CD4-positive, alpha-beta T cell (primary cell): Measurements from ENCODE around the gene CITED2. TPM values are rescaled to one million over a fixed set of nuclear protein-coding genes. Genes with fewer than 3 reads are reported as not detected.

Experiments used
- ATAC-seq: fragments of 200-7000 bp; cut with Tn5 transposase; one replicate; pipeline ENCODE4 v1.10.0; 2022; ENCODE audit warnings: mild to moderate bottlenecking; ENCODE audit not compliant: poor library complexity
- CTCF ChIA-PET: fragments of 350-600 bp; sonication (Branson Sonifier 250); formaldehyde crosslinking; loops from one replicate; lab custom pipeline; 2021; ENCODE audit warnings: antibody characterized with exemption, inconsistent platforms; lab: Charles Lee
- POLR2A ChIA-PET: fragments of 350-600 bp; sonication (Branson Sonifier 250); formaldehyde crosslinking; loops from one replicate; lab custom pipeline; 2021; ENCODE audit warnings: antibody characterized with exemption, inconsistent platforms; lab: Charles Lee
- DNase-seq, 14 experiments: peaks; one replicate each; pipeline ENCODE4 v3.0.0-alpha.2; 2013 to 2020; ENCODE audit warnings: mixed read lengths in 2 of 14
- H3K27ac ChIP-seq, 2 donors: one replicate each; pipeline versions ENCODE4 v1.5.1 to v1.7.0; 2013; ENCODE audit warnings: low read length in 2 of 2, low read depth in 1 of 2, mild to moderate bottlenecking in 1 of 2
- H3K27me3 ChIP-seq, 2 experiments: 1 replicate in 1 of 2; 2 replicates in 1 of 2; pipeline versions ENCODE4 v1.6.1 to v1.7.0; 2013; ENCODE audit warnings: low read length in 2 of 2, control low read depth in 1 of 2, mild to moderate bottlenecking in 1 of 2, moderate library complexity in 1 of 2; ENCODE audit not compliant: insufficient read depth in 2 of 2, control insufficient read depth in 1 of 2
- H3K36me3 ChIP-seq: one replicate; pipeline ENCODE4 v1.6.1; 2013; ENCODE audit warnings: low read length, control low read depth; ENCODE audit not compliant: insufficient read depth
- H3K4me1 ChIP-seq: one replicate; pipeline ENCODE4 v1.6.1; 2013; ENCODE audit warnings: low read length, control low read depth; ENCODE audit not compliant: insufficient read depth
- H3K4me3 ChIP-seq: one replicate; pipeline ENCODE4 v1.5.1; 2013; ENCODE audit warnings: mild to moderate bottlenecking, low read length, moderate library complexity
- H3K9me3 ChIP-seq, 2 experiments: 1 replicate in 1 of 2; 2 replicates in 1 of 2; pipeline versions ENCODE4 v1.6.1 to v1.7.0; 2013; ENCODE audit warnings: low read length in 2 of 2, mild to moderate bottlenecking in 2 of 2, control low read depth in 1 of 2, moderate library complexity in 1 of 2; ENCODE audit not compliant: control insufficient read depth in 1 of 2, insufficient read depth in 1 of 2
- H3K27ac Mint-ChIP-seq: one replicate; pipeline ENCODE4 v1.8.0; 2020; ENCODE audit warnings: mixed read lengths
- H3K27me3 Mint-ChIP-seq: one replicate; pipeline ENCODE4 v1.8.0; 2021; ENCODE audit warnings: mixed read lengths
- H3K36me3 Mint-ChIP-seq: one replicate; pipeline ENCODE4 v1.8.0; 2021; ENCODE audit warnings: low read depth, mixed read lengths
- H3K4me1 Mint-ChIP-seq: one replicate; pipeline ENCODE4 v1.8.0; 2021; ENCODE audit warnings: low read depth, mixed read lengths
- H3K4me3 Mint-ChIP-seq: one replicate; pipeline ENCODE4 v1.8.0; 2020; ENCODE audit warnings: mild to moderate bottlenecking, mixed read lengths
- H3K9me3 Mint-ChIP-seq: one replicate; pipeline ENCODE4 v1.8.0; 2020; ENCODE audit warnings: mixed read lengths
- intact Hi-C, 2 experiments: fragments of 100-400 bp; cut with DNase I in 1 of 2; cut with micrococcal nuclease in 1 of 2; formaldehyde crosslinking; loops; one replicate each; pipeline versions ENCODE4 v1.15.1 to v1.9.0; 2023 to 2025; cut with DNase I, micrococcal nuclease
- total RNA-seq, 174 experiments: library from RNA in 2 of 174; stranded (reverse) in 2 of 174; gene quantifications; one replicate each; pipeline ENCODE4 v1.2.3 and lab custom pipeline; 2021 to 2026
- TF ChIP-seq, protein P1 (sequence below): fragments of 200-600 bp; IDR thresholded peaks from one replicate; pipeline ENCODE4 v1.8.0; 2022; ENCODE audit warnings: antibody characterized with exemption, mild to moderate bottlenecking

Gene CITED2
- total RNA-seq, 2 experiments from 2014 or later, result 181 to 185 TPM

DNA sequence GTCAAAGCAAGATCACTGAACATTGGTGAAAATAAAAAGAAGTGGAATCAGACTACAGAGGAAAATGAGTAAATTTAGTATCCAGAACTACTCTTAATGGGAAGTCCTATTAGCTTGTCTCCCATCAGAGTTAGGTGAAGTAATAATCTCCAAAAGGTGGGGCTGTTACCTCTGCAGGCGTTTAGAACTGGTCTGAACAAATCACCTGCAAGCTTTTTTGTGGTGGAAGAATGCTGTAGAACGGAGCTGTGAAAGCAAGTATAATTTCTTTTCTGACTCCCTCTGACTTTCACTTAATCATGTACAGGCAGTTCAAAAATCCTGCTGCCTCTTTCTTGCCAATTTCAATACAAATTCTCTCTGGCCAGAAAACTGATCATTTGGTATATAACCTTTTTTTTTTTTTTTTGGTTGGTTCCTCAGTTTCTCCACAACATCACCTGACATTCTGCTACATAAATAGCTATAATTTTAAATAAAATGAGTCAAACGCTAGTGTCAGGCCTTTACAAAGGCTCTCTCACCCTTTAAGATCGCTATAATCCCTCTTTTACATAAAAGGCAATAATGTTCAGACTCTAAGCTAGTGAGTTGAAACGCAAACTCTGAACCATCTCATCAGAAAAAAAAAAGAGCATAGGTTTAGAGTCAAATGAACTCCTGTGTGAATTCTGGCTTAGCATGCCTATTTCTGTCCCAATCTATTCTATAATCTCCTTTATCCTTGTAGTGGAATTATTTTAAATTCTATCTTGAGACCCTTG lies 38.8 kb downstream of the CITED2 start:
- no peak overlapping the region for H3K4me3 Mint-ChIP-seq
- CTCF ChIA-PET, result interaction anchor here (0.5 to 1.3 kb wide), 3 partner anchors 12 to 229 kb away, joined by 3 to 4 read pairs (median 3); no protein-coding TSS in a partner anchor

GRCh38 chr6:139334806-139335446 lies 39.5 kb downstream of the CITED2 start:
- ChIA-PET POLR2A (interaction anchor here (0.7 kb wide), 1 partner anchor 624 kb away, joined by 4 read pairs; no protein-coding TSS in a partner anchor), CTCF (interaction anchor here (0.7 to 1.3 kb wide), 2 partner anchors 11 to 19 kb away, joined by 3 read pairs; no protein-coding TSS in a partner anchor)
- intact Hi-C loops, result no loop called here
- ATAC-seq (no peak), DNase-seq (peak in 2 of 14 experiments; percentile 28 to 41)
- no peaks in the 10 kb centered on the region for H3K36me3 Mint-ChIP-seq
- peaks cover 3% of the 10 kb centered on the region for H3K4me1 ChIP-seq
- no peaks in the 10 kb centered on the region for H3K9me3 ChIP-seq
- no peaks in the 10 kb centered on the region for H3K36me3 ChIP-seq
- TF ChIP-seq, protein P1, sequence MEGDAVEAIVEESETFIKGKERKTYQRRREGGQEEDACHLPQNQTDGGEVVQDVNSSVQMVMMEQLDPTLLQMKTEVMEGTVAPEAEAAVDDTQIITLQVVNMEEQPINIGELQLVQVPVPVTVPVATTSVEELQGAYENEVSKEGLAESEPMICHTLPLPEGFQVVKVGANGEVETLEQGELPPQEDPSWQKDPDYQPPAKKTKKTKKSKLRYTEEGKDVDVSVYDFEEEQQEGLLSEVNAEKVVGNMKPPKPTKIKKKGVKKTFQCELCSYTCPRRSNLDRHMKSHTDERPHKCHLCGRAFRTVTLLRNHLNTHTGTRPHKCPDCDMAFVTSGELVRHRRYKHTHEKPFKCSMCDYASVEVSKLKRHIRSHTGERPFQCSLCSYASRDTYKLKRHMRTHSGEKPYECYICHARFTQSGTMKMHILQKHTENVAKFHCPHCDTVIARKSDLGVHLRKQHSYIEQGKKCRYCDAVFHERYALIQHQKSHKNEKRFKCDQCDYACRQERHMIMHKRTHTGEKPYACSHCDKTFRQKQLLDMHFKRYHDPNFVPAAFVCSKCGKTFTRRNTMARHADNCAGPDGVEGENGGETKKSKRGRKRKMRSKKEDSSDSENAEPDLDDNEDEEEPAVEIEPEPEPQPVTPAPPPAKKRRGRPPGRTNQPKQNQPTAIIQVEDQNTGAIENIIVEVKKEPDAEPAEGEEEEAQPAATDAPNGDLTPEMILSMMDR, result no peak
- H3K4me3 Mint-ChIP-seq, result no peak overlapping the region
- H3K27ac ChIP-seq, result no peak overlapping the region
- H3K27me3 Mint-ChIP-seq, result no peaks in the 10 kb centered on the region
- no peaks in the 10 kb centered on the region for H3K4me1 Mint-ChIP-seq
- H3K27ac Mint-ChIP-seq, result no peak overlapping the region
- H3K27me3 ChIP-seq, result no peaks in the 10 kb centered on the region
- no peak overlapping the region for H3K4me3 ChIP-seq
- H3K9me3 Mint-ChIP-seq, result no peaks in the 10 kb centered on the region

More for the DNA sequence above, 38.8 kb downstream of the CITED2 start:
- Histone ChIP-seq H3K9me3 (no peaks in the 10 kb centered on the region), H3K4me1 (peaks cover 3% of the 10 kb centered on the region), H3K27ac (no peak overlapping the region), H3K4me3 (no peak overlapping the region), H3K36me3 (no peaks in the 10 kb centered on the region), H3K27me3 (no peaks in the 10 kb centered on the region)
- Mint-ChIP-seq H3K4me1 (no peaks in the 10 kb centered on the region), H3K27me3 (no peaks in the 10 kb centered on the region), H3K27ac (no peak overlapping the region), H3K36me3 (no peaks in the 10 kb centered on the region), H3K9me3 (no peaks in the 10 kb centered on the region)
- intact Hi-C loops, result no loop called here
- ATAC-seq (no peak), DNase-seq (no peak)
- TF ChIP-seq, protein P1, result no peak
- POLR2A ChIA-PET, result interaction anchor here (0.7 to 1.2 kb wide), 3 partner anchors 44 to 625 kb away, joined by 3 to 4 read pairs (median 3); partner anchors contain the start of gene TXLNB

GRCh38 chr6:139330826-139331500 lies 43.5 kb downstream of the CITED2 start:
- ChIA-PET POLR2A (no interaction called here), CTCF (interaction anchor here (0.8 kb wide), 1 partner anchor 17 kb away, joined by 3 read pairs; no protein-coding TSS in a partner anchor)
- H3K27me3 Mint-ChIP-seq, result no peaks in the 10 kb centered on the region
- H3K27me3 ChIP-seq, result no peaks in the 10 kb centered on the region
- H3K27ac ChIP-seq, result no peak overlapping the region
- intact Hi-C loops, result no loop called here
- DNase-seq, result no peak
- H3K4me1 ChIP-seq, result no peaks in the 10 kb centered on the region
- no peak overlapping the region for H3K4me3 Mint-ChIP-seq
- H3K36me3 ChIP-seq, result no peaks in the 10 kb centered on the region
- TF ChIP-seq, protein P1, result no peak
- no peak for ATAC-seq
- no peak overlapping the region for H3K4me3 ChIP-seq
- no peak overlapping the region for H3K27ac Mint-ChIP-seq
- no peaks in the 10 kb centered on the region for H3K9me3 Mint-ChIP-seq
- no peaks in the 10 kb centered on the region for H3K36me3 Mint-ChIP-seq
- H3K9me3 ChIP-seq, result no peaks in the 10 kb centered on the region
- H3K4me1 Mint-ChIP-seq, result peaks cover 11% of the 10 kb centered on the region
